Kidney (tissue), 14 donors: ENCODE data around the gene COPS6. TPM values are rescaled to one million over a fixed set of nuclear protein-coding genes. Genes with fewer than 3 reads are reported as not detected.

Experiments used
- DNase-seq, 5 donors: peaks; one replicate each; pipeline ENCODE4 v3.0.0-alpha.2; 2013 to 2020
- FAIRE-seq: peaks from 2 replicates; lab custom pipeline; 2012; peaks lifted over from hg19 to GRCh38; lab: Jason Lieb, UNC
- H3K27ac ChIP-seq, 2 donors: one replicate each; pipeline ENCODE4 v1.7.0; 2013; ENCODE audit warnings: low read depth in 2 of 2, low read length in 2 of 2, inconsistent platforms in 1 of 2
- H3K27me3 ChIP-seq: one replicate; pipeline ENCODE4 v1.7.1; 2013; ENCODE audit warnings: low read length, inconsistent platforms; ENCODE audit not compliant: control insufficient read depth, insufficient read depth
- H3K36me3 ChIP-seq, 3 donors: one replicate each; pipeline versions ENCODE4 v1.7.0 to v1.7.1; 2013; ENCODE audit warnings: low read length in 3 of 3, control low read depth in 1 of 3, inconsistent platforms in 1 of 3; ENCODE audit not compliant: insufficient read depth in 3 of 3, control insufficient read depth in 2 of 3
- H3K4me1 ChIP-seq, 3 donors: one replicate each; pipeline versions ENCODE4 v1.7.0 to v1.7.1; 2013; ENCODE audit warnings: low read length in 3 of 3, inconsistent platforms in 1 of 3, low read depth in 1 of 3; ENCODE audit not compliant: control insufficient read depth in 2 of 3, insufficient read depth in 2 of 3
- H3K4me3 ChIP-seq, 3 donors: one replicate each; pipeline versions ENCODE4 v1.7.0 to v1.8.1; 2013; ENCODE audit warnings: low read length in 3 of 3, control low read depth in 1 of 3, inconsistent platforms in 1 of 3
- H3K9ac ChIP-seq, 3 donors: one replicate each; pipeline versions ENCODE4 v1.7.0 to v1.7.1; 2013; ENCODE audit warnings: low read length in 3 of 3, control low read depth in 1 of 3, inconsistent platforms in 1 of 3
- H3K9me3 ChIP-seq, 3 donors: one replicate each; pipeline versions ENCODE4 v1.7.0 to v1.7.1; 2013; ENCODE audit warnings: low read length in 3 of 3, control low read depth in 1 of 3, inconsistent platforms in 1 of 3; ENCODE audit not compliant: control insufficient read depth in 2 of 3, insufficient read depth in 1 of 3
- CTCF ChIP-seq: IDR thresholded peaks from 3 replicates; pipeline ENCODE4 v1.5.1; 2012; ENCODE audit warnings: mild to moderate bottlenecking, moderate library complexity, borderline replicate concordance; ENCODE audit not compliant: insufficient read depth; ENCODE audit errors: extremely low read depth
- intact Hi-C: fragments of 100-400 bp; cut with DNase I; formaldehyde crosslinking; loops from one replicate; pipeline ENCODE4 v1.11.1; 2022
- polyA plus RNA-seq: library from polyadenylated mRNA; stranded (reverse); fragments of 350-450 nt; fragmentation: Illumina TruSeq; extraction: RNeasy Lipid Tissue Mini Kit (QIAGEN cat#74804); gene quantifications from one replicate; pipeline ENCODE4 v1.2.3, GENCODE V29; 2014; ENCODE audit warnings: low read depth, low replicate concordance; ENCODE audit not compliant: insufficient read depth
- total RNA-seq: library from RNA; stranded (reverse); fragmentation: NEBNext Ultra II Directional; extraction: Animal tissue kit (Norgen Biotek cat#: 25700); gene quantifications from one replicate; pipeline ENCODE4 v1.2.1, GENCODE V29; 2021
- donor health status: control.
- donor health status: control.
- donor health status: control.
- donor health status: control.
- donor health status: control.
- donor health status: DM: yes; HTN: yes; CAD: no.
- donor health status: Normal renal cell carcinoma (clear cell type).

Gene COPS6
- total and polyA plus RNA-seq, 2 donors from 2014 or later: 89.1 to 166 TPM

- no peak overlapping the region for H3K9ac ChIP-seq
- DNase-seq (no peak), FAIRE-seq (no peak)
- H3K9me3 ChIP-seq: peaks cover 11 to 26% (median 14%) of the 10 kb centered on the region in 3 donors
- no peaks in the 10 kb centered on the region for H3K27me3 ChIP-seq
- intact Hi-C loops: no loop called here
- H3K36me3 ChIP-seq: peaks cover 49 to 61% (median 50%) of the 10 kb centered on the region in 3 donors
- no peak overlapping the region for H3K27ac ChIP-seq
- no peak overlapping the region for H3K4me3 ChIP-seq
- H3K4me1 ChIP-seq: no peaks in the 10 kb centered on the region
- TF ChIP-seq CTCF: no peak
These were observed 17.6 kb upstream of the COPS6 start for GRCh38 chr7:100071018-100071723.

- Histone ChIP-seq H3K36me3 (peaks cover 49 to 61% (median 53%) of the 10 kb centered on the region in 3 donors), H3K27ac (no peak overlapping the region), H3K27me3 (no peaks in the 10 kb centered on the region), H3K9ac (no peak overlapping the region), H3K4me1 (no peaks in the 10 kb centered on the region), H3K4me3 (no peak overlapping the region), H3K9me3 (peaks cover 11 to 26% (median 16%) of the 10 kb centered on the region in 3 donors)
- TF ChIP-seq CTCF: no peak
- intact Hi-C loops: no loop called here
- FAIRE-seq (no peak), DNase-seq (no peak)
These were observed 16.3 kb upstream of the COPS6 start for GRCh38 chr7:100072462-100072861.

- Histone ChIP-seq H3K4me1 (peaks cover 0 to 9% (median 5%) of the 10 kb centered on the region in 3 donors), H3K27ac (no peak overlapping the region), H3K4me3 (no peak overlapping the region), H3K9ac (no peak overlapping the region), H3K9me3 (peaks cover 11 to 26% (median 16%) of the 10 kb centered on the region in 3 donors), H3K36me3 (peaks cover 51 to 59% (median 57%) of the 10 kb centered on the region in 3 donors), H3K27me3 (no peaks in the 10 kb centered on the region)
- no peak for FAIRE-seq
- no peak for DNase-seq
- no peak for TF ChIP-seq CTCF
- intact Hi-C loops: no loop called here
These were observed 13.9 kb upstream of the COPS6 start for GRCh38 chr7:100074841-100075240.

- no peaks in the 10 kb centered on the region for H3K27me3 ChIP-seq
- H3K36me3 ChIP-seq: peaks cover 48 to 53% (median 53%) of the 10 kb centered on the region in 3 donors
- intact Hi-C loops: no loop called here
These were observed 13.4 kb upstream of the COPS6 start for GRCh38 chr7:100075418-100075817.

More at GRCh38 chr7:100075418-100075817, 13.4 kb upstream of the COPS6 start:
- H3K27ac ChIP-seq: no peak overlapping the region
- FAIRE-seq (no peak), DNase-seq (no peak)
- H3K9me3 ChIP-seq: peaks cover 11 to 22% (median 16%) of the 10 kb centered on the region in 3 donors
- H3K4me1 ChIP-seq: peaks cover 0 to 13% (median 5%) of the 10 kb centered on the region in 3 donors
- no peak for TF ChIP-seq CTCF
- no peak overlapping the region for H3K9ac ChIP-seq
- H3K4me3 ChIP-seq: no peak overlapping the region
